GM18909 (cell line): ENCODE data around the gene ETNK1.
"Not testable (repeated sequence)": the region's sequence is repeated elsewhere in the genome, so short reads cannot be mapped to it uniquely, and the experiment has no call there.

Experiments used
- ATAC-seq: cut with Tn5 transposase; IDR thresholded peaks from one replicate; pipeline ENCODE4 v1.9.1; 2021; ENCODE audit warnings: mild to moderate bottlenecking; ENCODE audit not compliant: unreplicated experiment, poor library complexity

ETNK1 gene, protein sequence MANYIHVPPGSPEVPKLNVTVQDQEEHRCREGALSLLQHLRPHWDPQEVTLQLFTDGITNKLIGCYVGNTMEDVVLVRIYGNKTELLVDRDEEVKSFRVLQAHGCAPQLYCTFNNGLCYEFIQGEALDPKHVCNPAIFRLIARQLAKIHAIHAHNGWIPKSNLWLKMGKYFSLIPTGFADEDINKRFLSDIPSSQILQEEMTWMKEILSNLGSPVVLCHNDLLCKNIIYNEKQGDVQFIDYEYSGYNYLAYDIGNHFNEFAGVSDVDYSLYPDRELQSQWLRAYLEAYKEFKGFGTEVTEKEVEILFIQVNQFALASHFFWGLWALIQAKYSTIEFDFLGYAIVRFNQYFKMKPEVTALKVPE

DNA sequence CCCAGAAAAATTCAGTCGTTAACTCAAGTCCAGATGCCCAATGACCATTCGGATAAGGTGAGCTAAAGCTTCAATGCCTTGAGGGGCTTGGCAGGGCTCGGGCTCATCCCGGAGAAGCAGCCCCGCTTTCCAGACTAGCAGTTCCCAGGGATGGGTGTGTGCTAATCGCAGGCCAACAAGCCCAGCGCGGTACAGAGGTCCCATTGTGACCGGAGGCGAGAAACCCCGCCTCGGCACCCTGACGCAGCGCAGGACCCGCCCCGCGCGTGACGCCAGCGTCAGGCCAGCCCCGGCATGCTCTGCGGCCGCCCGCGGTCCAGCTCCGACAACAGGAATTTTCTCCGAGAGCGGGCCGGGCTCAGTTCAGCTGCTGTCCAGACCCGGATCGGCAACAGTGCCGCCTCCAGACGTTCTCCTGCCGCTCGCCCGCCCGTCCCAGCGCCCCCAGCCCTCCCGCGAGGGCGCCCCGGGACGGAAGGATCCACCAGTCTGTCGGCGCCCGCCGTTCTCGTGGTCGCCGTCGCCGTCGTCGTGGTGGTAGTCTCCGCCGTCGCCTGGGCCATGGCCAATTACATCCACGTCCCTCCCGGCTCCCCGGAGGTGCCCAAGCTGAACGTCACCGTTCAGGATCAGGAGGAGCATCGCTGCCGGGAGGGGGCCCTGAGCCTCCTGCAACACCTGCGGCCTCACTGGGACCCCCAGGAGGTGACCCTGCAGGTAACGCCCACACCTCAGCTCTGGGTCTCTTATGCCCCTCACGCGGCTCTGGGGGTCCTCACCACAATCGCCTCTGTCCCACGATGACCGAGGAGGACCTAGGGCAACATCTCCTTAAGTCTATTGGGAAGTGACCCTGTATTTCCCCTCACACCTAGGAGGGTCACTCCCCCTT lies at the start of gene ETNK1:
Gene ETNK1, plus strand, starts transcription at position 302 of the 892 bp plus-strand sequence. Its CDS starts 260 bp downstream, at position 562.
- ATAC-seq, result peak; percentile 98

DNA sequence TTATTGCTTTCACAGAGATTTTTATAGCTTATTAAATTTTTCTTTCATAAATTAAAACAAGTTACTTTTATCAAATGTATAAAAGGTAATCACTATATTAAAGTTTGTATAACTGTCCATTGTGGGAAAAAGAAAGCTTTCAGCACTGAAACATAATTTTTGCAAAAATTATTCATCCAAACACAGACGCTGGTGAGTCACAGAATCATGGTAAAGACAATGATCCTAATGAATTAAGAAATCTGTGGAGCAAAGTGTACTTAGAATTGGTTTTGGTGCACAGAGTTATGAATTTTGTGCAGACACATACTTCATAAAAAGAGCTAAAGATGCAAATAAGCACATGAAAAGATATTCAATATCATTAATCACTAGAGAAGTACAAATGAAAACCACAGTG lies 48.9 kb upstream of the ETNK1 start:
- no peak for ATAC-seq

DNA sequence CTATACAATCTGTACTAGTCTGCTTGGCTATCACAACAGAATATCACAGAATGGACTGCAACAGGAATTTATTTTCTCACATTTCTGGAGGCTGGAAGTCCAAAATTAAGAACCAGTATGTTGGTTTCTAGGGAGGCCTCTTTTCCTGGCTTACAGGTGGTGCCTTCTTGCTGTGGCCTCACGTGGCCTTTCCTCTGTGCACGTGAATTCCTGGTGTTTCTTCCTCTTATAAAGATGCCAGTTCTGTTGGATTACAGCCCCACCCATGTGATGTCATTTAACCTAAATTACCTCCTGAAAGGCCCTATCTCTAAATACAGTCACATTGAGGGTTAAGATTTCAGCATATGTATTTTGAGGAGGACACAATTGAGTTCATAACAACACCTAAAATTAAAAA lies 48.5 kb upstream of the ETNK1 start:
- ATAC-seq, result no peak

DNA sequence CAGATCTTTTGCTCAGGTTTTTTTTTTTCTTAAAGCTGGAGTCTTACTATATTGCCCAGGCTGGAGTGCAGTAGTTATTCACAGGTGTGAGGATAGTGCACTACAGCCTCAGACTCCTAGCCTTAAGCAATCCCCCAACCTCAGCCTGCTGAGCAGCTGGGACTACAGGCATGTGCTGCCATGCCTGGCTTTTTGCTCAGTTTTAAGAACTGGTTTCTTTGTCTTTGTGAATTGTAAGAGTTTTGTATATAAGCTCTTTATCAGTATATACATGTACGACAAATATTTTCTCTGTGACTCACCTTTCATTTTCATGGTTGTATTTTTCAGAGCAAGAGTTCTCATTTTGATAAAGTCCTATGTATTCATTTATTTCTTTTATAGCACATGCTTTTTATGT lies 47.3 kb upstream of the ETNK1 start:
- ATAC-seq, result no peak

DNA sequence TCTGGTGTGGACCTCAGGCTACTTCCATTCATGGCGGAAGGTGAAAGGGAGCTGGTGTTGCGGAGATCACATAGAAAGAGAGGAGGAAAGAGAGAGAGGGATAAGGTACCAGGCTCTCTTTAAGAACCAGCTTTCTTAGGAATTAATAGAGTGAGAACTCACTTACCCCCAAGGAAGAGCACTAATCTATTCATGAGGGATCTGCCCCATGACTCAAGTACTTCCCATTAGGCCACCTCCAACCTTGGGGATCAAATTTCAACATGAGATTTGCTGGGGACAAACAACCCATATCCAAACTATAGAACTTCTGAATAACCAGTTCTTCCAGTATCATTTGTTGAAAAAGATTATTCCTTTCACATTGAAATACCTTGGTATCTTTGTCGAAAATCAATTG lies 46.6 kb upstream of the ETNK1 start:
- no peak for ATAC-seq

DNA sequence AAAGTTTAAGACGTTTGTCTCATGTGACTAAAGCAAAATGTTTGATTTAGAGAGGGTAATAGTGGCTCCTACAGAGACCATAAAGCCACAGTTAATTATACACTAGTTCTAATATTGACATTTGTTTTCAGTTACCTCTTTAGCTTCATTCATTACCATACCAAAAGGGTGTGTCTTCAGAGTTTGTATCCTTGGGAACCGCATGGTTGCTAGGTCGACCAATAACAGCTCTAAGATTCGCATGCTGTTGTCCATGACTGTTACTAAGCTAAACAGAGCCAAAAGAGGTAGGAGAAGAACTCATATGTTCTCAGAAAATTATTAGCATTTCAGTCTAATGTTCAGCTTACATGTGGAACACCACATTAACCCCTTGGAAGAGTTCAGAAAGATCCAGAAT lies 36.2 kb upstream of the ETNK1 start:
- no peak for ATAC-seq

DNA sequence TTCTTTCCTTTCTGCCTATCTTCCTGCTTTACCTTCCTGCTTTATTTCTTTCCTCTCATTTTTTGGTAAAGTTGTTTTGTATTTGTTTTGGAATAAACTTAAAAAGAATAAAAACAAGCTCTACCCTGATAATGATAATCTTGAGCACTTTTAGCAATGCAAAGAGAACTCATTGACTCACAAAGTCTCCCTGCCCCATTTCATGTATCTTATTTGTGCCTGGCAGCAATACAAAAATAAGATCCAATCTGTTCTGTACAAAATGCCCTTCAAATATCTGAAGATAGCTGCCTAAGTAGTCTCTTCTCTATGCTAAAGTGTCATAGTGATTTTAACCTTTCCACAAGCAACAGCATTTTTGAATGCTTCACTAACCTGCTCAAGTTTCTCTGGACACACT lies 31.1 kb upstream of the ETNK1 start:
- ATAC-seq, result no peak

DNA sequence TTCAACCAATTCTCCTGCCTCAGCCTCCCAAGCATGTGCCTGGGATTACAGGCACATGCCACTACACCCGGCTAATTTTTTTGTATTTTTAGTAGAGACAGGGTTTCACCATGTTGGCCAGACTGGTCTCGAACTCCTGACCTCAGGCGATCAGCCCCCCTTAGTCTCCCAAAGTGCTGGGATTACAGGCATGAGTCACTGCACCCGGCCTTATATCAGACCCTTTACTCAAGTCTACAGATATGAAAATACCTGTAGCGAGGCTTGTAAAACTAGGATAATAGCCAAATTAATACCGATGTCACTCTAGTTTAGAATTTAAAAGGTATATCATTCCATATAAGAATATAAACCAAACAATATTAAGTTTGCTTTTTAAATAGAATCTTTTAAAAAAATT lies 27.4 kb upstream of the ETNK1 start:
- ATAC-seq, result not testable (repeated sequence)

DNA sequence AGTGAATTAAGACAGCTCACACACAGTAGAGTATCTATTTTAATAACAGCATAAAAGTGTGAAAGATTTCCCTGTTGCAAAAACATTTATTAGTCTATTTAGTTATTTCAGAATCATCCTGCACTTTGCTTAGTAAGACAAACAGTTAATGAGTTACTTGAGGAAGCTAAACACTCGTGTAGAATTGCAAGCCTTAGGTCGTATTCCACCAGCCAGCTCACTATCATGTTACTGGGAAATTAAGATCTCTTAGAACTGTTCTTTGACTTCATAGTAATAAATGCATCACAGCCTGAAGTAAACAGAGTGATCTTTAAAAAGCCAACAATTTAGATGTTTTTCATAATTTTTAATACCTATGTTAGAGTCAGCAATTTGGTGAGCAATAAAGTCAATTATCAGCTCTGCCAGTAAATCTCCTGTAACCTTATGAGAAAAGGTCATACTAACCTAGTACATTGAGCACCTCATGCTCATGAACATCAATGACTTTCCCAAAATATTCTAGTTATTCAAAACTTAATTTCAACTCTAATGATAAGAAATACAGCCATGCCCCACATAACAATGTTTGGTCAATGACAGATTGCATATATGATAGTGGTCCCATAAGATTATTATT lies 26.7 kb upstream of the ETNK1 start:
- no peak for ATAC-seq

DNA sequence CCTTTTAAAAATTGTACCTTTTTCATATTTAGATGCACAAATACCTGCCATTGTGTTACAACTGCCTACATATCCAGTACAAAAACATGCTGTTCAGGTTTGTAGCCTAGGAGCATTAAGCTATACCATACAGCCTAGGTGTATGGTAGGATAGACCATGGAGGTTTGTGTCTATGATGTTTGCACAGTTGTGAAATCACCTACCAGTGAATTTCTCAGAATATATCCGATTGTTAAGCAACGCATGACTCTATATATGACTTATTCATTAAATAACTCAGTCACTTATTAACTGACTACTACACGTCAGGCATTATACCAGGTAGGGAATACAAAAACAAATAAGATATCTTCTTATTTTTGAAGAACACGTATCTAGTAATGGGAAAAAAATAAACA lies 26.2 kb upstream of the ETNK1 start:
- ATAC-seq, result no peak

DNA sequence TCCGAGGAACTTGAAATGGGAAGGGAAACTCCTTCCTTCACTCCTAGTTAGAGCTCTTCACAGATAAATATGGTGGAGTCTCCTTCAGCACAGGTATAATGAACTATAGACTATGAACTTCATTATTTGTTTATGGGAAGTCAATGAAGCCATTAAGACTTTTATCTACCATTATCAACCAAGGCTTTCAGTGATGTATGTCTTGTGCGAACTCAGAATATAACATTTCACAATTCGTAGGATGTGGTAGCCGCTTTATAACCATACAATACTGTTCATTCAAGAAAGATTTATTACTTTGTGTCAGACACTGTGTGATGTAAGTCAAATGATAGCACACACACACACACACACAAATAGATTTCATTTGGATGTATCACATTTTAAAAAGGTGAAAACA lies 24.8 kb upstream of the ETNK1 start:
- ATAC-seq, result no peak

DNA sequence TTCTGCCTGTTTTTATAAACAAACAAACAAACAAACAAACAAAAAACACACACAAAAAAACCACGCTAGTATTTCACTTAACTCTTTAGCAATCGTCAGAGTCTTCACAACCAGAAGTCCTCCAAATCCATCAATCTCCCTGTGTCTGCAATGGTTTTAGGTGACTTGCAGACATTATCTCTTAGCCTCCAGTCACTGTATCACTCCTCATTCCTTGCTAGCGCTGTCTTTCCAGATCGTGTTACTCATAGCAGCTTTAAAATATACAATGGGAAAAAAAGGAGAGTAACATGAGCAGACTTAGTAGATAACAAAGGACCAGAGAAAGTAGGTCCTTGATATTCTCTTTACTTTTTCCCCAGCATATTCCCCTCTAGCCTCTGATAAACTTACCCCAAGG lies 15.5 kb upstream of the ETNK1 start:
- ATAC-seq, result no peak

DNA sequence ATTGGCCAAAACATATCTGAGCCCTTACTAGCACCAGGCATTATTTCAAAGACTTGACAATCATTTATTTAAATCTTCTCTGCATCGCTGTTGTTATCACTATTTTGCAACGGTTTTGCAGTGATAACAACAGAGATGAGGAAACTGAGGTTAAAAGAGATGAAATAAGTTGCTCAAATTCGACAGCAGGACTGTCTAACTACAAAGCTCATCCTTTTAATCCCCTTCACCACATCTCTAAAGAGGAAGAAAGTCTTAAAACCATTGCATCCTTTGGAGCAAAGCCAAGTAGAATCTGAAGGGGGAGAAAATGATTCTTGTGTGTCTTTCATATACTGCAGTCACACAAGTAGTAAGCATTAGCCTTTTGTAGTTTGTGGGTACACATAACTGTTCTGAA lies 14.8 kb upstream of the ETNK1 start:
- no peak for ATAC-seq

DNA sequence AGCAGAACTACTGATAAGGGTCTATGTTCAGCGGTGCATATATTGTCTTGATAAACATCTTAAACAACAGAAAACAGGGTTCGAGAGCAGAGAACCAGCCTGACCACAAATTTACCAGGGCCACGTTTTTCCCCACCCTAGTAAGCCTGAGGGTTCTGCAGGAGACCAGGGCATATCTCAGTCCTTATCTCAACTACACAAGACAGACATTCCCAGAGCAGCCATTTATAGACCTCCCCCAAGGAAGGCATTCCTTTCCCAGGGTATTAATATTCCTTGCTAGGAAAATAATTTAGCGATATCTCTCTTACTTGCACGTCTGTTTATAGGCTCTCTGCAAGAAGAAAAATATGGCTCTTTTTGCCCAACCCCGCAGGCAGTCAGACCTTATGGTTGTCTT lies 12.1 kb upstream of the ETNK1 start:
- ATAC-seq, result not testable (repeated sequence)

DNA sequence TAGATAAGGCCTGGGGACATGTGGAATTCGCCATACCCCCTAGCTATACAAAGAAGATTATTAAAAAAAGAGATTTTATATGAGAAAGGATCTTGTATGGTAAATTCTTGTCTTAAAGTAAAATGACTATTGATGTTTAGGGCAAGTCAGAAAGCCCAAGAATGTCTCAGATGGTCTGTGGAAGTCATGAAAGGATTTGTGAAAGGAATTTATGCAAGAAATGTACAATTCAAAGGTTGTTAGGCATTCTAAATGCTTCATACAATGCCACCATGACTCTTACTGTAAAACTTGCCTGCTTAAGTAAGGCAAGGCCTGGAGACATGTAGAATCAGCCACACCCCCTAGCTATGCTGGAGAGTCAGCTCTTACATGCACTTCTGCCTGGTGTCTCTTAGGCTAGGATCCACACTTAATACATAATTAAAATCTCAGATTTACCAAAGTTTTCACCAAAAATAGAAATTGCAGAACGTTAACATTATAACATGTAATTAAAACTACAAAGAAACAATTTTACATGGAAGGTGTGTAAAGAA lies 8.9 kb upstream of the ETNK1 start:
- ATAC-seq, result no peak

DNA sequence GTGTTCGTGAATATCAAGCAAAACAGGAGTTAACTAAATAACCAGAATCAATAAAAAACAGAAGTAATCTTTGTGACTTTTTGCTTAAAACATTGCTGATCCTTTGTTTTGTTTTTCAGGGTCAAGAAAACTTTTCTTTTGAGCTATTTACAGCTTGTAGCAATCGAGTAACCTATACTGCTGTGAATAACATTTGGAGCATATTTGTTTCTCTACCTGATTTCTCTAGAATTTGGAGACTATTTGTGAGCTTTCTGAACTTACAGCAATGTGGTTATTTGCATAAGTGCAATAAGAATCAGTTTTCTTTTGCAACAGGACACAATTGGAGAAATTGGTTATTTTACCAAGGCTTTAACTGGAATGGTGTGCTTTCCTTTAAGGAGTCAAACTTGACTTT lies 7.3 kb upstream of the ETNK1 start:
- no peak for ATAC-seq

DNA sequence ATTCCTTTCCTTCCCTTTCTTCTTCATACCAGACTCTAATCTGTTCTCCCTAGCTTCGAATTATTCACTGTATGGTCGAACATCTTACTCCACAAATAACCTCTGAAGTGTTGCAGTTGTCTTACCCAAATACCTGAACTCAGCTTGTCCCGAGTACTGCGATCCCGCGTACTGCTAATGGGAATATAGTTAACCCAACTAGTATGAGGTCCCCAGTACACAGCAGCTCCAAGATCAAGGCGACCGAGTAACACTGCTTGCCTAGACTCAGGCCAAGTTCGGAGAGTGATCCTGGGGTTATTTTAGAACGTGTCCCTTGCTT lies 462 bp upstream of the ETNK1 start:
- ATAC-seq, result peak; percentile 3

DNA sequence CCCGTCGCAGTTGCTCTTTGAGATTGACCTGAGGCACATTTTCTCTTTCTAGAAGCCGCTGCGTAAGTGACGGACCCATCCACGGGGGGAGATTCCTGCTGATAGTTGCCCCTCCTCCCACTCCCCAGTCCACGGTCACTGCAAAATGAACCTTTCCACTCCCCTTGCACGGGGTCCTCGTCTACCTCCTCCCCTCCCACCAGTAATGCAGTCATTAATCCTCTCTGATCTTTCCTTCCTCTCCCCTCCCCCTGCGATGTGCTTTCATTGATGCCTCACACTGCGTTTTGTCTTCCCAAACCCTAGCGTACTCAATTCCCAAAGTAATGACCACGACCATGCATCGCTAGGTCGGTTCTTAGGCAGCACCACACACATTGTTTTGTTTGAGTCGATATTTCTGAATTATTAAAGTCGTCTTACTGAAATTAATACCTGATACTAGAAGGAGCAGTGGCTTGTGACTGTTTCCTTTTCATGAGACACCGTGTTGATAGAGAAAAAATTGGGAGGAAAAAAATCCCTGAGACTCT lies 857 bp downstream of the ETNK1 start:
- ATAC-seq, result peak; percentile 30

DNA sequence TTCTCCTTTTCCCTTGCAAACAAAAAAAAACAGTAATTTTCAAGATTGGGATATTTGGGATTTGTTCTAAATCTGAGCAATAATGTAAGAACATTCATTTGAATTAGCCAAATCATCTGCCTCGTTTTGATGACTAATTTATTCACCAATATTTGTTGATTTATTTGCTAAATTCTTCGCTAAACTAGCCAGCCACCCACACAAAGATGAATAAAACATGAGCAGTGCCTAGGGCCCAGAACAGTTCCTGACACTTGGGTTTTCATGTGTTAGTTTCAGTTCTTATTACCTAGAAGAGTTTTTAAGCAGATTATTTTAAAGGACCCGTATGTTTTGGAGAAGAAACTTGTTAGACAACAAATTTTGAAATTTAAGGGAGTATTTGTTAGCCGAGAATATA lies 1.4 kb downstream of the ETNK1 start:
- ATAC-seq, result peak; percentile 39

DNA sequence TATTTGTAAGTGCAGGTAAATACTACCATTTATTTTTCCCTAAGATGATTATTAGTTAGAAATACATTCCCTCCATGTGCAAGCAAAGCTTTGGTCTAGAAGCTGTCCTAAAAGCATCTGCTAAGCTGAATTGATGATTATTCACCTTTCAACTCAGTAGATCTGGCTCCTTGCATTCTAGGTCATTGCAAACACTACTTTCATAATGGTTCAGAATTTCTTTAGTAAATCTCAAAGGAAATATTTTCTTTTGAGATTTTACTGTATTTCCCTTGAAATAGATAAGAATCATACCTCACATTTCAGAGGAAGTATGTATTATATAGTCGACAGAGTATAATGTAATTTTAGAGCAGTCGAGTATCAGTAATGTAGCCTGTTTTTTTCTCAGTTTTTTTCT lies 2.4 kb downstream of the ETNK1 start:
- ATAC-seq, result no peak

DNA sequence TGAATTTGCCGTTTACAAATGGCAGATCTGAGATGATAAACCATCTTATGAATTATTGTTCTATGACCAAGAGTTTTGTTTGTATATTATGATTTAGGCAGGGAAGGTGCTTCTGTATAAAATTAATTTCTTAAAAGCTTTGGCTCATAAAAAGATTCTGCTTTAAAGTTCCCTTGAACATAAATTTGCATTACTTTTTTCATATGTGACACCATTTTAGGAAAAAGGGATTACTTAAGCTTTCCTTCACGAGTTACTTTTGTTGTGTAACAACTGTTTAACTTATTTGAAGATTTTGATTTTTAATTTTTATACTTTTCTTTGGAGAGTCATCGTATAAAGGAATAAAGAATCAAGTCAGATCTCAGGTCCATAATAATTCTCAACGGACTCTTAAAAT lies 3.3 kb downstream of the ETNK1 start:
- no peak for ATAC-seq
